Sigmoid colon (tissue), 4 donors: ENCODE data around the gene LMBR1.

Source experiments
- CTCF ChIP-seq, 4 experiments: fragments of 450-650 bp in 3 of 4; fragments of 200-600 bp in 1 of 4; IDR thresholded peaks; one replicate each; pipeline ENCODE4 v1.5.1; 2016 to 2019; ENCODE audit warnings: antibody characterized with exemption in 4 of 4, mild to moderate bottlenecking in 3 of 4, moderate library complexity in 2 of 4
- POLR2A ChIP-seq, 2 donors: fragments of 450-650 bp; IDR thresholded peaks; one replicate each; pipeline ENCODE4 v1.6.1; 2016; ENCODE audit warnings: antibody characterized with exemption in 2 of 2, mild to moderate bottlenecking in 2 of 2, moderate library complexity in 2 of 2
- POLR2AphosphoS5 ChIP-seq, 4 donors: sonication (generic); formaldehyde crosslinking; IDR thresholded peaks; one replicate each; pipeline ENCODE4 v1.6.1; 2017; ENCODE audit warnings: antibody characterized with exemption in 4 of 4

GRCh38 chr7:156836443-156836842 lies 56.5 kb downstream of the LMBR1 start:
- no peak for TF ChIP-seq CTCF (IDR thresholded peaks at IDR 0.05)
- TF ChIP-seq POLR2A (IDR thresholded peaks at IDR 0.05), result no peak
- TF ChIP-seq POLR2AphosphoS5 (IDR thresholded peaks at IDR 0.05), result no peak
